DMS 273 (cell line): ENCODE data around the gene AOAH.
A peak's percentile ranks its signal among the peaks of the same experiment; 100 is the strongest.
"Not testable (repeated sequence)": the region's sequence is repeated elsewhere in the genome, so short reads cannot be mapped to it uniquely, and the experiment has no call there.

Experiments
- DNase-seq: peaks from one replicate; lab custom pipeline; 2025; ENCODE audit not compliant: unreplicated experiment; lab: John Stamatoyannopoulos, UW

AOAH gene

GRCh38 chr7:36521133-36521532 lies 203.2 kb downstream of the AOAH start:
- DNase-seq = no peak

GRCh38 chr7:36515847-36516246 lies 208.4 kb downstream of the AOAH start:
- no peak for DNase-seq

GRCh38 chr7:36514289-36515243 lies 209.7 kb downstream of the AOAH start:
- DNase-seq = peak; percentile 62

- no peak for DNase-seq
Observed at GRCh38 chr7:36513393-36513792, 210.9 kb downstream of the AOAH start.

- DNase-seq = no peak
Observed at GRCh38 chr7:36512616-36513015, 211.7 kb downstream of the AOAH start.

GRCh38 chr7:36509962-36510361 lies 214.3 kb downstream of the AOAH start:
- no peak for DNase-seq

- no peak for DNase-seq
Observed at GRCh38 chr7:36507475-36508440, 216.5 kb downstream of the AOAH start.

- DNase-seq = no peak
Observed at GRCh38 chr7:36506820-36507219, 217.5 kb downstream of the AOAH start.

- no peak for DNase-seq
Observed at GRCh38 chr7:36506130-36506798, 218.0 kb downstream of the AOAH start.

- DNase-seq = not testable (repeated sequence)
Observed at GRCh38 chr7:36504617-36505016, 219.7 kb downstream of the AOAH start.

GRCh38 chr7:36504216-36504615 lies 220.1 kb downstream of the AOAH start:
- not testable (repeated sequence) for DNase-seq

- DNase-seq = no peak
Observed at GRCh38 chr7:36497775-36498174, 226.5 kb downstream of the AOAH start.

GRCh38 chr7:36497176-36497575 lies 227.1 kb downstream of the AOAH start:
- DNase-seq = not testable (repeated sequence)

GRCh38 chr7:36496576-36496975 lies 227.7 kb downstream of the AOAH start:
- no peak for DNase-seq

GRCh38 chr7:36491317-36491716 lies 233.0 kb downstream of the AOAH start:
- DNase-seq = no peak

- DNase-seq = peak; percentile 36
Observed at GRCh38 chr7:36490419-36490830, 233.9 kb downstream of the AOAH start.

GRCh38 chr7:36488672-36489071 lies 235.6 kb downstream of the AOAH start:
- not testable (repeated sequence) for DNase-seq

GRCh38 chr7:36487756-36488336 lies 236.4 kb downstream of the AOAH start:
- peak; percentile 90 for DNase-seq

- DNase-seq = no peak
Observed at GRCh38 chr7:36486336-36486735, 238.0 kb downstream of the AOAH start.

- no peak for DNase-seq
Observed at GRCh38 chr7:36484265-36484664, 240.0 kb downstream of the AOAH start.

- not testable (repeated sequence) for DNase-seq
Observed at GRCh38 chr7:36483853-36484252, 240.4 kb downstream of the AOAH start.
